HG03571 (cell line): Measurements from ENCODE around the gene AMBP.

ENCODE experiments used
- ATAC-seq: cut with Tn5 transposase; IDR thresholded peaks from one replicate; pipeline ENCODE4 v1.9.1; 2021; ENCODE audit not compliant: unreplicated experiment

AMBP gene

DNA sequence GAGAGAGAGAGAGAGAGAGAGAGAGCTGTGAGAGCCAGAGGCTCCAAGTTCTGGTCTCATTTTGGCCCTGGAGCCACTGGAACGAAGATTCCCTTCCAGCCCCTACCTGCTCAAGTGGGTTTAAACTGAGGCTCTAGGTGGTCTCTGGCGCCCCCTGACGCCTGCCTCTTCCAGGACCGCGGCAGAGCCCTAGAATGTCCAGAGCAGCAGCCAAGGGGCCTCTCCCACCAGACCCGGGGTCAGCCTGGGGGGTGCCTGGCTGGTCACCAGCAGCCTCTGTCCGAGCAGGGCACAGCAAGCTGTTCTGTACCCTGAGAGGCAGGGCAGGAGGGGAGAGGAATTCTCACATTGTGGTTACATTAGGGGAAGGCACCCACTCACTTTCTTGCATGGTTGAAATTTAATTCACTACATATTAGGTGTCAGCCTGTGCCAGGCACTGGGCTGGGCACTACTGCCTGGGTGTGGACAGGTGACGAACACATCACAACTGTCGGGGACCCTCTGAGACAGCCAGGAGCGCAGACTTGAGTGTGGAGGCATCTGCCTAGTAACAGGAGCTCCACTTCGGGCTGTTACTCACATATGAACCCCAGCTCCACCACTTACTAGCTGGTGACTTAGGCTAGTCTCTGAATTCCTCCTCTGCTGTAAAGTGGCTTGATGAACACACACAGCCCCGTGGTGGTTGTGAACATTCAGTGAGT, 44.5 kb downstream of the AMBP start:
- ATAC-seq = no peak

DNA sequence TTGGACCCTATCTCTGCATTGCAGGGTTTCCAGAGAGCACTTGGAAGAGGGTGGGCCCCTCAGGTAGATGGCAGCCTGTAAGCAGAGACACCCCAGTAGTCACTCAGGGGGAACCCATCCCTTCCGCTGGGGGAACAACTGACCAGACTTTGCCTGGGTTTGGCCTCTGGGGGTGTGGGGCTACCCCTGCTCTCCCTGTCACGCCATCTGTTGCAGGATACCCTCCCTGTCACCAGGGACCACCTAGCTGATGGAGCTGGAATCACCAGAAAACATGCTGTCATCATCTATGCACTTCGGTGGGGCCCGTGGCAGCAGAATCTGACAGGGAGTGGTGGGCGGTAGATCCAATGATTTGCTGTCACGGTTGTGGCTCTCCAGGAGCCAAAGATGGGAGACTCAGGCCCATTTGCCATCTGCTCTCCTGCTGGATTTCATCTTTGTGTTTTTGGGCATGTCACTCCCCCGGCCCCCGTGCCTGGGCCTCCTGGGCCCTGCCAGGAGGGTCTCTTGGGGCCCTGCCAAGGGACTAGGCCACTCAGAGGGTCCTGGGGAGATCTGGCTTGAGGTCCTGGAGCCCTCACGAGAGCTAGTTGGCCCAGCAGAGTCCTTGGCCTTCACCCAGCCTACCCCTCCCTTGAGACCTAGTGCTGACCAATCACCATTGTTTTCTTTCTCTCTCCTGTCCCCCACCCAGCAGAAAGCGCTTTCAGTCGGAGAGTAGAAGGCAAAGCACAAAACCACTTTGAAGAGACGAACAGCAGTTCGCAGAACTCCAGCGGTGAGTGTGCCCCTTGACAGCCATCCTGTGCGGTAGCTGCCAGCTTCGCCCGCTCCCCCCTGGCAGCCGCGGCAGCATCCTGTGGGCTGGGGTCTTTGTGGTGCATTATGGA, 45.9 kb downstream of the AMBP start:
- no peak for ATAC-seq

DNA sequence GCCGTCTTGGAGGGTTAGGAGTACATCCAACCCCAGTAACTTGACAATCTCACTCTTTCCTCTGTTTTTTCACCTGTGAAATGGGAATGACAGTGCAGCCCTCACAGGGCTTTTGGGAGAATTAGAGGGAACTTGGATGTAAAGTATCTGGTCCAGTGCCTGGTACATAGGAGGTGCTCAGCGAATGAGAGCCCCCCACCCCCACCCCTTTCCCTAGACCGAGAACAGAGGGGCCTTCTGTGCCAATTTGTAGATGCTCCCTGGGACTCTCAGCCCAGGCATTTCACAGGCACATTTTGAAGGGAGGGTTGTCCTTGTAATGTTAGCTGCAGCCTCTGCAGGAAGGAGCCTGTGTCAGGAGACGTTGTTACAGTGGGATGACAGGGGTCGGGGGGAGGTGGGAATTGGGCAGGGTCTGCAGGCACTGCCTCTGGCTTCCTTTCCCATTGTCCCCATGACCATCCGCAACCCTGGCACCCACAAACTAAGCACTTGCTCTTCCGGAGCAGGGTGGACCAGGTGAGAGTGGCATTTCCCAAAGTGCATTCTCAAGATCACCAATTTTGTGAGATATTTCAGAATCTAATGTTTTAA, 47.0 kb downstream of the AMBP start:
- ATAC-seq = no peak

DNA sequence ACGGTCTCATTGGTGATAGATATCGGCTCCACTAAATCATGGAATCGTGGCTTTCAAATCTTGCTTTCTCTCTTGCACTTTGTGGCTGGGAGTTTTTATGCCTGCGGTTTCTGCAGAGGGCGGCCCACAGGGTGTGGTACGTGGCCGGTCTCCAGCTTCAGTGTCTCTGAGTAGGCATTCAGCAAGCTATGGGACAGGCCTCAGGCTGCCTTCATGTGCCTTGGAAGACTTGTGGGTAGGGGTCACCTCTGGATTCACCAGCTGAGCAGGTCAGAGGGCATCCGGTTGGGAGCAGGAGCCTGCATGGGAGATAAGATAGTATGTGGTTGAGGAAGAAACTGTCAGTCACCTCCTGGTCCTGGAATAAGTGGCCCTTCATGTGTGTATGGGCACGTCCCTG, 47.7 kb downstream of the AMBP start:
- ATAC-seq = no peak

DNA sequence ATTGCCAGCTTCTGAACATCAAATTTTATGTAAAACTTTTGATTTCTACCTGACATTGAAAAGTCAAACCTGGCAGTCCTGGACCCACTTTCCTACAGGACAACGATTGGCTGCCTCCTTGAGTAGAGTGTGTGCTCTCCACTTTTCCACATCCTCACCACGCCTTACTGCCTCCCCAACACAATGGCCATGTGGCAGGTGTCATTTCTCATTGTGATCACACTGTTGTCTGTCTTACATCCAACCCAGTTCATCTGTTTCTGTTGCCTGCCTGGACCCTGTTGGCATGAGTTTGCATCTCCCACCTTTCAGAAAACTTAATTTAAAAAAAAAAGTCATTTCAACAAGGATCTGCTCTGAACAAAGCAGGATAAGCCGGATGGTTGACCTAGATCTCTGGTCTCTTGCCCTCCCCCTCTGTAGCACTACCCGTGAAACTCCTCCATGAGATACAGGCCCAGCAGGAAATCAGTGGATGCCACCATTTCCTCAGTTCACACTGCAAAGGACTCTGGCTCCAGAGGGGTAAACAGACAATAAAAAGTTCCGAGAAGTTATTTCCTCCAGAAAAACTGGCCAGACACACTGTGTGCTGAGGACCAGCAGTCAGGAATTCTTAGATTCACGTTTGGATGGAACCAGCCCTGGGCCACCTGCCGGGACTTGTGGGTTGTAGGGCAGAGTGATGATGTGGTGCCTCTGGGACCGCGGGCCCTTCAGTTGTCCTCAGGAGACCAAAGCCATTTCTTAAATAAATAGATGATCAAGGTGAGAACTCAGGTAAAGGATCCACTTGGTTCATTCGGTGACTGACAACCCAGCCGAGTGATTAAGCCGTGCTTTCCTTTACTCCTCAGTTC, 48.6 kb downstream of the AMBP start:
- no peak for ATAC-seq

GRCh38 chr9:114028646-114029045, 49.5 kb downstream of the AMBP start:
- no peak for ATAC-seq

- ATAC-seq = no peak
Observed at GRCh38 chr9:114027863-114028465, 50.1 kb downstream of the AMBP start.

DNA sequence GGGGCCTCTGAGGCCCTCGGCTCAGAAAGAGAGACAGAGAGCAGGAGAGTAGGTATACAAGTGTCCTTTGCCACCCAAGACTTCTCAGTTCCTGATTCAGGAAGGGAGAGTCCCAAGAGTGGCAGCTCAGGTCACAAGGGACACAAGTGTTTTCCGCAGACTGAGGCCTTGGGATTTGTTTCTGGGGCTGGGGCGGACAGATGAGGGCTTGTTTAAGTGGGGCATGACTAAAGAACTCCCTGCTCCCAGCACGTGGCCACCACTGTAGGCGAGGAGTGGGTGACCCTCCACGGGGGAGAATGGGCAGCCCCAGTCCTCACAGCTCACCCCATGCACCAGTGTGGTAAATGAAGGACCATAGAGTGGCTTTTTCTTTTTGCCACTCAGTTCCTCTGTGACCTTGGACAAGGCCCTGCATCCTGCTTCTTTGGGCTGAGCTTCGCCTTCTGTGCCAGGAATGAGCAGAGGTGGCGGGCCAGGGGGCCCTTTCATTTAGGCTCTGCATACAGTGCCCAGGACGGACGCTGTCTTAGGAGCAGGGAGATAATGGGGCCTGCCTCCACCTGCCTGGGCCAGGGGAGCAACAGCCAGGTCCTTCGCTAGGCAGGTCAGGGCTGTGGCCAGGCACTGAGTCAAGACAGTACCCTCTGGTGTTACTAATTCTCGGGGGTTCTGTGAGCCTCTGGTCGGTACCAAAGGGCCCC, 50.8 kb downstream of the AMBP start:
- no peak for ATAC-seq

DNA sequence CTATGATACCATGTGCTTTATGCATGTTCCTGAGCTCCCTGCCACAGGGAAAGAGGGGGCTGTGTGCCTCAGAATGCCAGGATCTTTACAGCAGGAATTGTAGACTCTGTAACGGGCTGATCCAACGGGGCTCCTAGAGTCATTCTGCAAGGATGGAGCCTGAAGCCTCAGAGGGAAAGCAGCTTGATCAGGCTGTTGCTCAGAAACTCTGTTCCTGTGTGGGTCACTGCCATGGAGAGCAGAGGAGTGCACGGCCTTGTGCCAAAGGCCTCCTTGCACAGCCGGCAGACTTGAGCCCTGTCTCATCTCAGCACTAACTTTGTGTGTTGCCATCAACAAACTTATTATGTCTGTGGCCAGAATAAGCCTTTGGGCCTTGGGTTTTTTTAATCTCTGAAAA, 51.8 kb downstream of the AMBP start:
- no peak for ATAC-seq

GRCh38 chr9:114025760-114026159, 52.3 kb downstream of the AMBP start:
- ATAC-seq = no peak

GRCh38 chr9:114025196-114025753, 52.8 kb downstream of the AMBP start:
- ATAC-seq = no peak

DNA sequence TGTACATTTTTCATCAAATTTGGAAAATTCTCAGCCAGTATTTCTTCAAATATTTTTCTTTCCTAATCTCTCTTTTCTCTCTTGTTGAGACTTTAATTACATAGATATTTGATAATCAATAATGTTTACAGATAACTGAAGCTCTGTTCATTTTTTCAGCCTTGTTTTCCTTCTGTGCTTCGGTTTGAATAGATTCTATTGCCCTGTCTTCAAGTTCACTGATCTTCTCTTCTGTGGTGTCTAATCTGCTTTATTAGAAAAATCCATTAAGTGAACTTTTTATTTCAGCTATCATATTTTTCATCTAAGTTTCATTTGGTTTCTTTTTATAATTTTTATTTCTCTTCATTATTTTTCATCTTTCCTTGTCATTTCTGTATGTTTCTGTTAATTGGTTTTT, 54.1 kb downstream of the AMBP start:
- no peak for ATAC-seq

DNA sequence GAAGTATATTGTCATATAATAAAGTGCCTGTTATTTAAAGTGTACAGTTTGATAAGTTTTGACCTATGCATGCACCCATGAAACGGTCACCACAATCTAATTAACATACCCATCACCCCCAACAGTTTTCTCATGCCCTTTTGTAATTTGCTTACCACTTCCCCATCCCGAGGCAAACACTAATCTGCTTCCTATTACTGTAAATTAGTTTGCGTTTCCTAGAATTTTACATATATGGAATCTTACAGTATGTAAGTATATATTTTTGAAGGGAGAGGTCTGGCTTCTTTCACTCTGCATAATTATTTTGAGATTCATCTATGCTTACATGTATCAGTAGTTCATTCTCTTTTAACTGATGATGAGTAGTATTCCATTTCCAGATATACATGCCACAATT, 56.5 kb downstream of the AMBP start:
- no peak for ATAC-seq

GRCh38 chr9:114017741-114018715, 60.1 kb downstream of the AMBP start:
- ATAC-seq = no peak

GRCh38 chr9:114016629-114017423, 61.3 kb downstream of the AMBP start:
- no peak for ATAC-seq

GRCh38 chr9:114016101-114016500, 62.0 kb downstream of the AMBP start:
- no peak for ATAC-seq

DNA sequence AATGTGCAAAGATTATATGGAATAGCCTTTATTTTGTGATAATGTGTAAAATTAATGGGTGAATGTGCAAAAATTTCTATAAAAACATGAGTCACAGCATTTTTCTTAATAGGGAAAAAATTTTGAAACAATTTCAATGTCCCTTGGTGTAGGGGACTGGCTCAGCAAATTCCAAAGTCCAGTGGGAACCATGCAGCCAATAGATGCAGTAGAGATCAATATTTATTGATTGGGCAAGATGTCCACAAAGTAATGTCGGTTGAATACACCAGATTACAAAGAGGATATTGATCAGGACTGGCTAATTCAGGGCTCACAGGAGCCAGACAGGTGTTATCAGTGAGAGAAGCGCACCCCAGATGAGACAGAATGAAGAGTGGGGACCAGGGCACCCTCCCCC, 62.5 kb downstream of the AMBP start:
- ATAC-seq = no peak

GRCh38 chr9:114014044-114014443, 64.1 kb downstream of the AMBP start:
- ATAC-seq = no peak
